ENCODE measurements around the gene TMEM129.

GRCh38 chr4:1757836-1758235 lies 36.7 kb upstream of the TMEM129 start:
- TF ChIP-seq, protein P1, sequence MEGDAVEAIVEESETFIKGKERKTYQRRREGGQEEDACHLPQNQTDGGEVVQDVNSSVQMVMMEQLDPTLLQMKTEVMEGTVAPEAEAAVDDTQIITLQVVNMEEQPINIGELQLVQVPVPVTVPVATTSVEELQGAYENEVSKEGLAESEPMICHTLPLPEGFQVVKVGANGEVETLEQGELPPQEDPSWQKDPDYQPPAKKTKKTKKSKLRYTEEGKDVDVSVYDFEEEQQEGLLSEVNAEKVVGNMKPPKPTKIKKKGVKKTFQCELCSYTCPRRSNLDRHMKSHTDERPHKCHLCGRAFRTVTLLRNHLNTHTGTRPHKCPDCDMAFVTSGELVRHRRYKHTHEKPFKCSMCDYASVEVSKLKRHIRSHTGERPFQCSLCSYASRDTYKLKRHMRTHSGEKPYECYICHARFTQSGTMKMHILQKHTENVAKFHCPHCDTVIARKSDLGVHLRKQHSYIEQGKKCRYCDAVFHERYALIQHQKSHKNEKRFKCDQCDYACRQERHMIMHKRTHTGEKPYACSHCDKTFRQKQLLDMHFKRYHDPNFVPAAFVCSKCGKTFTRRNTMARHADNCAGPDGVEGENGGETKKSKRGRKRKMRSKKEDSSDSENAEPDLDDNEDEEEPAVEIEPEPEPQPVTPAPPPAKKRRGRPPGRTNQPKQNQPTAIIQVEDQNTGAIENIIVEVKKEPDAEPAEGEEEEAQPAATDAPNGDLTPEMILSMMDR (IDR thresholded peaks at IDR 0.05; ENCODE audit: borderline replicate concordance, extremely low read depth, low read length, poor library complexity, severe bottlenecking), result no peak
- TF ChIP-seq EZH2 (IDR thresholded peaks at IDR 0.05; ENCODE audit: borderline replicate concordance, low read depth, low read length, severe bottlenecking), result no peak
